K562 (cell line): ENCODE data around the gene LMF2. TPM values are rescaled to one million over a fixed set of nuclear protein-coding genes. Genes with fewer than 3 reads are reported as not detected.

Source experiments
- SMC3 ChIP-seq: conservative IDR thresholded peaks from 2 replicates; pipeline ENCODE4 v1.6.1; 2011; ENCODE audit warnings: low read depth, low read length, improper control_type of control experiment; ENCODE audit not compliant: insufficient read depth
- SP1 ChIP-seq: sonication (generic); formaldehyde crosslinking; IDR thresholded peaks from 2 replicates; pipeline ENCODE4 v1.8.1; 2022; ENCODE audit warnings: mild to moderate bottlenecking, missing genetic modification reagents
- ZFPM2 ChIP-seq: fragments of 250-450 bp; sonication (Bioruptor Pico); IDR thresholded peaks from 2 replicates; pipeline ENCODE4 v1.5.1; 2022; ENCODE audit warnings: mild to moderate bottlenecking
- ZNF695 ChIP-seq: fragments of 450-650 bp; formaldehyde crosslinking; IDR thresholded peaks from 2 replicates; pipeline ENCODE4 v1.4.0; 2020; ENCODE audit warnings: mild to moderate bottlenecking, moderate library complexity
- ZNF699 ChIP-seq: fragments of 250-450 bp; sonication (Bioruptor Pico); IDR thresholded peaks from 2 replicates; pipeline ENCODE4 v1.8.0; 2021; ENCODE audit warnings: mild to moderate bottlenecking, moderate library complexity; ENCODE audit not compliant: insufficient replicate concordance
- ZNF785 ChIP-seq: fragments of 250-450 bp; sonication (Bioruptor Pico); IDR thresholded peaks from 2 replicates; pipeline ENCODE4 v1.4.0; 2020; ENCODE audit warnings: mild to moderate bottlenecking
- polyA plus RNA-seq, 8 experiments: library from polyadenylated mRNA; depleted of rRNA in 4 of 8; stranded (reverse) in 5 of 8; unstranded in 3 of 8; fragments of >200 nt; fragmentation: Nextera tagmentation in 2 of 8; fragmentation: Illumina TruSeq in 1 of 8; extraction: Ambion mirVana in 2 of 8; extraction: Trizol in 1 of 8; gene quantifications; 2 replicates each; pipeline versions ENCODE4 v1.2.1 to v1.2.3, GENCODE V29; 2011 to 2014; ENCODE audit warnings: inconsistent platforms in 1 of 8, missing spikeins in 1 of 8
- total RNA-seq, 7 experiments: library from RNA; depleted of rRNA in 6 of 7; stranded (reverse); fragments of >200 nt in 6 of 7; fragmentation: Illumina TruSeq in 2 of 7; extraction: Trizol in 2 of 7; gene quantifications; 2 replicates each; pipeline versions ENCODE4 v1.2.1 to v1.2.3, GENCODE V29; 2011 to 2021; ENCODE audit warnings: low replicate concordance in 1 of 7
- TF ChIP-seq, protein P1 (sequence below), 2 experiments: fragments of 450-650 bp; IDR thresholded peaks; 2 replicates each; pipeline ENCODE4 v1.6.1; 2018; ENCODE audit warnings: mild to moderate bottlenecking in 2 of 2, low read depth in 1 of 2; ENCODE audit not compliant: partially characterized antibody in 2 of 2
- TF ChIP-seq, protein P2 (sequence below): fragments of 450-650 bp; formaldehyde crosslinking; IDR thresholded peaks from 2 replicates; pipeline ENCODE4 v1.4.0; 2020; ENCODE audit warnings: mild to moderate bottlenecking, moderate library complexity
- TF ChIP-seq, protein P3 (sequence below): sonication (generic); formaldehyde crosslinking; IDR thresholded peaks from 2 replicates; pipeline ENCODE4 v1.9.0; 2022; ENCODE audit warnings: mild to moderate bottlenecking, missing genetic modification reagents
- TF ChIP-seq, protein P4 (sequence below), 2 experiments: fragments of 450-650 bp; IDR thresholded peaks; 2 replicates each; pipeline ENCODE4 v1.6.1; 2016
- TF ChIP-seq, protein P5 (sequence below): fragments of 450-650 bp; IDR thresholded peaks from 2 replicates; pipeline ENCODE4 v1.6.1; 2018; ENCODE audit not compliant: partially characterized antibody
- TF ChIP-seq, protein P6 (sequence below): fragments of 450-650 bp; IDR thresholded peaks from 2 replicates; pipeline ENCODE4 v1.6.1; 2016; ENCODE audit warnings: borderline replicate concordance

Gene LMF2
- total and polyA plus RNA-seq, 9 of the 15 experiments (the other 6 are each of a cell fraction or from before 2014, with no cell fraction given): 0.08 to 37.1 (median 7.6) TPM

DNA sequence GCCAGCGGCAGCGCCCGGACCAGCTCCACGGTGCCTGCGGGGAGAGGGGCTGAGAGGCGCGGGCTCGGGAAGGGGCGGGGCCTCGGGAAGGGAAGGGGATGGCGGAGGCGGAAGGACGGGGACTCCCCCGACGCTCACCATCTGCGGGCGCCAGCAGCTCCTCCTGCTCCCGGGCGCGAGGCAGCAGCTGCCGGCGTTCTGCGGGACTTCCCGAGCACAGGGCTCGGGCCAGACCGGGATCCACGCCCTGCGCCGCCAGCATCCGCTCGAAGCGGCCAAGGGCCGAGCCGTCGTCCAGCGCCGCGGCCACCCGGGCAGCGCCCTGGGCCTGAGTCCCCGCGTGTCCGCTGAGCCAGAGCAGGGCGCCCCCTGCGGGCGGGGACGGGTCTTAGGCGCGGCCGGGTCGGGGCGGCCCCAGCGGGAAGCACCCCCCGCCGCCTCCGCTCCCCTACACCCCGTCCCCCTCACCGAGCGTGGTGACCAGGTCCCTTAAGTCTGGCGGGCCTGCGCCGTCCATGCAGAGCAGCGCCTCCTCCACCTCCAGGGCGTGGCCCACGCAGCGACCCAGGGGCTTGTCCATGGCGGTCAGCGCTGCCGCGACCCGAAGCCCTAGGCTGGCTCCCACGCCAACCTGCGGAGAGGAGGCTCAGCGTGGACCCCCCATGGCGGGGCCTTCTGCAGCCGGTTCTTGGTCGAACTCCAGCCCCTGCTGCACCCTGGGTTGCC, 18.8 kb upstream of the LMF2 start (continued):
- no peak for TF ChIP-seq ZNF699 (CRISPR knock-in tag)
- TF ChIP-seq, protein P1, sequence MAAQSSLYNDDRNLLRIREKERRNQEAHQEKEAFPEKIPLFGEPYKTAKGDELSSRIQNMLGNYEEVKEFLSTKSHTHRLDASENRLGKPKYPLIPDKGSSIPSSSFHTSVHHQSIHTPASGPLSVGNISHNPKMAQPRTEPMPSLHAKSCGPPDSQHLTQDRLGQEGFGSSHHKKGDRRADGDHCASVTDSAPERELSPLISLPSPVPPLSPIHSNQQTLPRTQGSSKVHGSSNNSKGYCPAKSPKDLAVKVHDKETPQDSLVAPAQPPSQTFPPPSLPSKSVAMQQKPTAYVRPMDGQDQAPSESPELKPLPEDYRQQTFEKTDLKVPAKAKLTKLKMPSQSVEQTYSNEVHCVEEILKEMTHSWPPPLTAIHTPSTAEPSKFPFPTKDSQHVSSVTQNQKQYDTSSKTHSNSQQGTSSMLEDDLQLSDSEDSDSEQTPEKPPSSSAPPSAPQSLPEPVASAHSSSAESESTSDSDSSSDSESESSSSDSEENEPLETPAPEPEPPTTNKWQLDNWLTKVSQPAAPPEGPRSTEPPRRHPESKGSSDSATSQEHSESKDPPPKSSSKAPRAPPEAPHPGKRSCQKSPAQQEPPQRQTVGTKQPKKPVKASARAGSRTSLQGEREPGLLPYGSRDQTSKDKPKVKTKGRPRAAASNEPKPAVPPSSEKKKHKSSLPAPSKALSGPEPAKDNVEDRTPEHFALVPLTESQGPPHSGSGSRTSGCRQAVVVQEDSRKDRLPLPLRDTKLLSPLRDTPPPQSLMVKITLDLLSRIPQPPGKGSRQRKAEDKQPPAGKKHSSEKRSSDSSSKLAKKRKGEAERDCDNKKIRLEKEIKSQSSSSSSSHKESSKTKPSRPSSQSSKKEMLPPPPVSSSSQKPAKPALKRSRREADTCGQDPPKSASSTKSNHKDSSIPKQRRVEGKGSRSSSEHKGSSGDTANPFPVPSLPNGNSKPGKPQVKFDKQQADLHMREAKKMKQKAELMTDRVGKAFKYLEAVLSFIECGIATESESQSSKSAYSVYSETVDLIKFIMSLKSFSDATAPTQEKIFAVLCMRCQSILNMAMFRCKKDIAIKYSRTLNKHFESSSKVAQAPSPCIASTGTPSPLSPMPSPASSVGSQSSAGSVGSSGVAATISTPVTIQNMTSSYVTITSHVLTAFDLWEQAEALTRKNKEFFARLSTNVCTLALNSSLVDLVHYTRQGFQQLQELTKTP (IDR thresholded peaks at IDR 0.05; ENCODE audit: low read depth in 1 of 2, partially characterized antibody in 2 of 2): no peak
- peak; percentile 50; the same call in 1 of the 2 replicates for TF ChIP-seq SP1 (CRISPR knock-in tag)
- no peak for TF ChIP-seq ZFPM2 (CRISPR knock-in tag)
- TF ChIP-seq, protein P2, sequence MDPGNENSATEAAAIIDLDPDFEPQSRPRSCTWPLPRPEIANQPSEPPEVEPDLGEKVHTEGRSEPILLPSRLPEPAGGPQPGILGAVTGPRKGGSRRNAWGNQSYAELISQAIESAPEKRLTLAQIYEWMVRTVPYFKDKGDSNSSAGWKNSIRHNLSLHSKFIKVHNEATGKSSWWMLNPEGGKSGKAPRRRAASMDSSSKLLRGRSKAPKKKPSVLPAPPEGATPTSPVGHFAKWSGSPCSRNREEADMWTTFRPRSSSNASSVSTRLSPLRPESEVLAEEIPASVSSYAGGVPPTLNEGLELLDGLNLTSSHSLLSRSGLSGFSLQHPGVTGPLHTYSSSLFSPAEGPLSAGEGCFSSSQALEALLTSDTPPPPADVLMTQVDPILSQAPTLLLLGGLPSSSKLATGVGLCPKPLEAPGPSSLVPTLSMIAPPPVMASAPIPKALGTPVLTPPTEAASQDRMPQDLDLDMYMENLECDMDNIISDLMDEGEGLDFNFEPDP (CRISPR knock-in tag): no peak
- no peak for TF ChIP-seq ZNF785 (CRISPR knock-in tag)
- no peak for TF ChIP-seq ZNF695 (CRISPR knock-in tag)
- TF ChIP-seq, protein P3, sequence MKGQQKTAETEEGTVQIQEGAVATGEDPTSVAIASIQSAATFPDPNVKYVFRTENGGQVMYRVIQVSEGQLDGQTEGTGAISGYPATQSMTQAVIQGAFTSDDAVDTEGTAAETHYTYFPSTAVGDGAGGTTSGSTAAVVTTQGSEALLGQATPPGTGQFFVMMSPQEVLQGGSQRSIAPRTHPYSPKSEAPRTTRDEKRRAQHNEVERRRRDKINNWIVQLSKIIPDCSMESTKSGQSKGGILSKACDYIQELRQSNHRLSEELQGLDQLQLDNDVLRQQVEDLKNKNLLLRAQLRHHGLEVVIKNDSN (CRISPR knock-in tag): peak; percentile 14; the same call in 1 of the 2 replicates
- TF ChIP-seq, protein P4, sequence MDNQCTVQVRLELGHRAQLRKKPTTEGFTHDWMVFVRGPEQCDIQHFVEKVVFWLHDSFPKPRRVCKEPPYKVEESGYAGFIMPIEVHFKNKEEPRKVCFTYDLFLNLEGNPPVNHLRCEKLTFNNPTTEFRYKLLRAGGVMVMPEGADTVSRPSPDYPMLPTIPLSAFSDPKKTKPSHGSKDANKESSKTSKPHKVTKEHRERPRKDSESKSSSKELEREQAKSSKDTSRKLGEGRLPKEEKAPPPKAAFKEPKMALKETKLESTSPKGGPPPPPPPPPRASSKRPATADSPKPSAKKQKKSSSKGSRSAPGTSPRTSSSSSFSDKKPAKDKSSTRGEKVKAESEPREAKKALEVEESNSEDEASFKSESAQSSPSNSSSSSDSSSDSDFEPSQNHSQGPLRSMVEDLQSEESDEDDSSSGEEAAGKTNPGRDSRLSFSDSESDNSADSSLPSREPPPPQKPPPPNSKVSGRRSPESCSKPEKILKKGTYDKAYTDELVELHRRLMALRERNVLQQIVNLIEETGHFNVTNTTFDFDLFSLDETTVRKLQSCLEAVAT (IDR thresholded peaks at IDR 0.05): no peak
- no peak for TF ChIP-seq SMC3
- TF ChIP-seq, protein P5, sequence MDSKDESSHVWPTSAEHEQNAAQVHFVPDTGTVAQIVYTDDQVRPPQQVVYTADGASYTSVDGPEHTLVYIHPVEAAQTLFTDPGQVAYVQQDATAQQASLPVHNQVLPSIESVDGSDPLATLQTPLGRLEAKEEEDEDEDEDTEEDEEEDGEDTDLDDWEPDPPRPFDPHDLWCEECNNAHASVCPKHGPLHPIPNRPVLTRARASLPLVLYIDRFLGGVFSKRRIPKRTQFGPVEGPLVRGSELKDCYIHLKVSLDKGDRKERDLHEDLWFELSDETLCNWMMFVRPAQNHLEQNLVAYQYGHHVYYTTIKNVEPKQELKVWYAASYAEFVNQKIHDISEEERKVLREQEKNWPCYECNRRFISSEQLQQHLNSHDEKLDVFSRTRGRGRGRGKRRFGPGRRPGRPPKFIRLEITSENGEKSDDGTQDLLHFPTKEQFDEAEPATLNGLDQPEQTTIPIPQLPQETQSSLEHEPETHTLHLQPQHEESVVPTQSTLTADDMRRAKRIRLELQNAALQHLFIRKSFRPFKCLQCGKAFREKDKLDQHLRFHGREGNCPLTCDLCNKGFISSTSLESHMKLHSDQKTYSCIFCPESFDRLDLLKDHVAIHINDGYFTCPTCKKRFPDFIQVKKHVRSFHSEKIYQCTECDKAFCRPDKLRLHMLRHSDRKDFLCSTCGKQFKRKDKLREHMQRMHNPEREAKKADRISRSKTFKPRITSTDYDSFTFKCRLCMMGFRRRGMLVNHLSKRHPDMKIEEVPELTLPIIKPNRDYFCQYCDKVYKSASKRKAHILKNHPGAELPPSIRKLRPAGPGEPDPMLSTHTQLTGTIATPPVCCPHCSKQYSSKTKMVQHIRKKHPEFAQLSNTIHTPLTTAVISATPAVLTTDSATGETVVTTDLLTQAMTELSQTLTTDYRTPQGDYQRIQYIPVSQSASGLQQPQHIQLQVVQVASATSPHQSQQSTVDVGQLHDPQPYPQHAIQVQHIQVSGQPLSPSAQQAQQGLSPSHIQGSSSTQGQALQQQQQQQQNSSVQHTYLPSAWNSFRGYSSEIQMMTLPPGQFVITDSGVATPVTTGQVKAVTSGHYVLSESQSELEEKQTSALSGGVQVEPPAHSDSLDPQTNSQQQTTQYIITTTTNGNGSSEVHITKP: no peak
- TF ChIP-seq, protein P6, sequence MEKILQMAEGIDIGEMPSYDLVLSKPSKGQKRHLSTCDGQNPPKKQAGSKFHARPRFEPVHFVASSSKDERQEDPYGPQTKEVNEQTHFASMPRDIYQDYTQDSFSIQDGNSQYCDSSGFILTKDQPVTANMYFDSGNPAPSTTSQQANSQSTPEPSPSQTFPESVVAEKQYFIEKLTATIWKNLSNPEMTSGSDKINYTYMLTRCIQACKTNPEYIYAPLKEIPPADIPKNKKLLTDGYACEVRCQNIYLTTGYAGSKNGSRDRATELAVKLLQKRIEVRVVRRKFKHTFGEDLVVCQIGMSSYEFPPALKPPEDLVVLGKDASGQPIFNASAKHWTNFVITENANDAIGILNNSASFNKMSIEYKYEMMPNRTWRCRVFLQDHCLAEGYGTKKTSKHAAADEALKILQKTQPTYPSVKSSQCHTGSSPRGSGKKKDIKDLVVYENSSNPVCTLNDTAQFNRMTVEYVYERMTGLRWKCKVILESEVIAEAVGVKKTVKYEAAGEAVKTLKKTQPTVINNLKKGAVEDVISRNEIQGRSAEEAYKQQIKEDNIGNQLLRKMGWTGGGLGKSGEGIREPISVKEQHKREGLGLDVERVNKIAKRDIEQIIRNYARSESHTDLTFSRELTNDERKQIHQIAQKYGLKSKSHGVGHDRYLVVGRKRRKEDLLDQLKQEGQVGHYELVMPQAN: no peak
